KMS-11 (cell line): ENCODE measurements around the gene LAMTOR5.

Experiments used
- H2AFZ ChIP-seq: fragments of 200-600 bp; sonication (generic); 2 replicates; pipeline ENCODE4 v1.6.1; 2016; ENCODE audit warnings: antibody characterized with exemption, mixed run types, low read depth
- H3K27ac ChIP-seq: fragments of 200-600 bp; sonication (generic); 2 replicates; pipeline ENCODE4 v1.6.1; 2016; ENCODE audit warnings: mild to moderate bottlenecking, mixed run types
- H3K27me3 ChIP-seq: fragments of 200-600 bp; sonication (generic); 2 replicates; pipeline ENCODE4 v1.6.1; 2017; ENCODE audit warnings: mild to moderate bottlenecking, low read depth, mixed run types, moderate library complexity; ENCODE audit not compliant: insufficient read depth
- H3K36me3 ChIP-seq: fragments of 200-600 bp; sonication (generic); 2 replicates; pipeline ENCODE4 v1.6.1; 2017; ENCODE audit warnings: mild to moderate bottlenecking, mixed run types; ENCODE audit not compliant: insufficient read depth
- H3K4me1 ChIP-seq: fragments of 200-600 bp; sonication (generic); 2 replicates; pipeline ENCODE4 v1.6.1; 2016; ENCODE audit warnings: mild to moderate bottlenecking, low read depth, mixed run types; ENCODE audit not compliant: poor library complexity, severe bottlenecking
- H3K4me2 ChIP-seq: fragments of 200-600 bp; sonication (generic); 2 replicates; pipeline ENCODE4 v1.7.0; 2016; ENCODE audit warnings: mild to moderate bottlenecking, mixed run types
- H3K4me3 ChIP-seq: fragments of 200-600 bp; sonication (generic); IDR thresholded peaks from 2 replicates; pipeline ENCODE4 v1.6.1; 2017; ENCODE audit warnings: low read depth, low read length, mixed read lengths; ENCODE audit not compliant: insufficient read depth
- H3K79me2 ChIP-seq: fragments of 200-600 bp; sonication (generic); 2 replicates; pipeline ENCODE4 v1.6.1; 2016; ENCODE audit warnings: low read depth, mixed run types; ENCODE audit not compliant: insufficient read depth
- H3K9ac ChIP-seq: fragments of 200-600 bp; sonication (generic); 2 replicates; pipeline ENCODE4 v1.6.1; 2016; ENCODE audit warnings: mild to moderate bottlenecking, mixed run types
- H4K20me1 ChIP-seq: fragments of 200-600 bp; sonication (generic); 2 replicates; pipeline ENCODE4 v1.6.1; 2016; ENCODE audit warnings: mild to moderate bottlenecking, mixed run types; ENCODE audit not compliant: insufficient read depth
- TF ChIP-seq, protein P1 (sequence below): fragments of 200-600 bp; sonication (generic); conservative IDR thresholded peaks from 2 replicates; pipeline ENCODE4 v1.6.1; 2017; ENCODE audit warnings: low read depth, mild to moderate bottlenecking, antibody characterized with exemption, low read length, moderate library complexity, mixed read lengths

Gene LAMTOR5

DNA sequence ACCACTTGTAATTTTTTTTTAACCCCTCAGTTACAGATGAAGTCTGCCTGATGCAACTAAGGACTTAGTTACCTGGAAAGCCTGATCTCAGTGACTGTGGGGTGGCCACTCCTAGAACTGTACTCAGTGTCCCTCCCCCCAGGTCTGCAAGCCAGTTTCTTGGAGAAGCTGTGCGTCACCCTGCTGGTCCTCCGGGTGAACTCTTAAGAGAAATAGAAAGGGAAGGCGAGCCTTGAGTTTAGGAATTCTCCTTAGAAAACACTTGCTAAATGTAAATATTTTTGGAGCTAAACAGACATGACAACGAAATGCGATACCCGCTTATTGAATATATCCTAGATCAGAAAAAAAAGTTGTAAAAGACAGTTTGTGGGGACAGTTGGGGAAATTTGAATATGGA, 17.4 kb downstream of the LAMTOR5 start:
- Histone ChIP-seq H3K4me2 (no peak overlapping the region), H3K9ac (no peak overlapping the region), H3K4me3 (no peak overlapping the region)

GRCh38 chr1:110387048-110387754, 20.3 kb downstream of the LAMTOR5 start:
- no peak overlapping the region for H3K4me3 ChIP-seq

More for the DNA sequence above, 17.4 kb downstream of the LAMTOR5 start:
- TF ChIP-seq, protein P1, sequence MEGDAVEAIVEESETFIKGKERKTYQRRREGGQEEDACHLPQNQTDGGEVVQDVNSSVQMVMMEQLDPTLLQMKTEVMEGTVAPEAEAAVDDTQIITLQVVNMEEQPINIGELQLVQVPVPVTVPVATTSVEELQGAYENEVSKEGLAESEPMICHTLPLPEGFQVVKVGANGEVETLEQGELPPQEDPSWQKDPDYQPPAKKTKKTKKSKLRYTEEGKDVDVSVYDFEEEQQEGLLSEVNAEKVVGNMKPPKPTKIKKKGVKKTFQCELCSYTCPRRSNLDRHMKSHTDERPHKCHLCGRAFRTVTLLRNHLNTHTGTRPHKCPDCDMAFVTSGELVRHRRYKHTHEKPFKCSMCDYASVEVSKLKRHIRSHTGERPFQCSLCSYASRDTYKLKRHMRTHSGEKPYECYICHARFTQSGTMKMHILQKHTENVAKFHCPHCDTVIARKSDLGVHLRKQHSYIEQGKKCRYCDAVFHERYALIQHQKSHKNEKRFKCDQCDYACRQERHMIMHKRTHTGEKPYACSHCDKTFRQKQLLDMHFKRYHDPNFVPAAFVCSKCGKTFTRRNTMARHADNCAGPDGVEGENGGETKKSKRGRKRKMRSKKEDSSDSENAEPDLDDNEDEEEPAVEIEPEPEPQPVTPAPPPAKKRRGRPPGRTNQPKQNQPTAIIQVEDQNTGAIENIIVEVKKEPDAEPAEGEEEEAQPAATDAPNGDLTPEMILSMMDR: no peak
- no peaks in the 10 kb centered on the region for H4K20me1 ChIP-seq
- H3K27me3 ChIP-seq: no peaks in the 10 kb centered on the region
- no peak overlapping the region for H3K27ac ChIP-seq
- H3K4me1 ChIP-seq: no peaks in the 10 kb centered on the region
- H2AFZ ChIP-seq: no peak overlapping the region
- H3K79me2 ChIP-seq: no peaks in the 10 kb centered on the region
- no peaks in the 10 kb centered on the region for H3K36me3 ChIP-seq

GRCh38 chr1:110385369-110385768, 22.1 kb downstream of the LAMTOR5 start:
- H4K20me1 ChIP-seq: no peaks in the 10 kb centered on the region
- no peaks in the 10 kb centered on the region for H3K79me2 ChIP-seq
- no peak overlapping the region for H3K4me2 ChIP-seq
- no peaks in the 10 kb centered on the region for H3K36me3 ChIP-seq
- H2AFZ ChIP-seq: no peak overlapping the region
- H3K9ac ChIP-seq: no peak overlapping the region
- TF ChIP-seq, protein P1: no peak
- no peak overlapping the region for H3K27ac ChIP-seq
- no peak overlapping the region for H3K4me3 ChIP-seq
- H3K4me1 ChIP-seq: no peaks in the 10 kb centered on the region
- H3K27me3 ChIP-seq: no peaks in the 10 kb centered on the region

More at GRCh38 chr1:110387048-110387754, 20.3 kb downstream of the LAMTOR5 start:
- no peak overlapping the region for H3K27ac ChIP-seq
- TF ChIP-seq, protein P1: no peak
- H2AFZ ChIP-seq: no peak overlapping the region
- H4K20me1 ChIP-seq: no peaks in the 10 kb centered on the region
- no peaks in the 10 kb centered on the region for H3K36me3 ChIP-seq
- no peaks in the 10 kb centered on the region for H3K79me2 ChIP-seq
- H3K4me1 ChIP-seq: no peaks in the 10 kb centered on the region
- no peak overlapping the region for H3K4me2 ChIP-seq
- H3K27me3 ChIP-seq: no peaks in the 10 kb centered on the region
- no peak overlapping the region for H3K9ac ChIP-seq

DNA sequence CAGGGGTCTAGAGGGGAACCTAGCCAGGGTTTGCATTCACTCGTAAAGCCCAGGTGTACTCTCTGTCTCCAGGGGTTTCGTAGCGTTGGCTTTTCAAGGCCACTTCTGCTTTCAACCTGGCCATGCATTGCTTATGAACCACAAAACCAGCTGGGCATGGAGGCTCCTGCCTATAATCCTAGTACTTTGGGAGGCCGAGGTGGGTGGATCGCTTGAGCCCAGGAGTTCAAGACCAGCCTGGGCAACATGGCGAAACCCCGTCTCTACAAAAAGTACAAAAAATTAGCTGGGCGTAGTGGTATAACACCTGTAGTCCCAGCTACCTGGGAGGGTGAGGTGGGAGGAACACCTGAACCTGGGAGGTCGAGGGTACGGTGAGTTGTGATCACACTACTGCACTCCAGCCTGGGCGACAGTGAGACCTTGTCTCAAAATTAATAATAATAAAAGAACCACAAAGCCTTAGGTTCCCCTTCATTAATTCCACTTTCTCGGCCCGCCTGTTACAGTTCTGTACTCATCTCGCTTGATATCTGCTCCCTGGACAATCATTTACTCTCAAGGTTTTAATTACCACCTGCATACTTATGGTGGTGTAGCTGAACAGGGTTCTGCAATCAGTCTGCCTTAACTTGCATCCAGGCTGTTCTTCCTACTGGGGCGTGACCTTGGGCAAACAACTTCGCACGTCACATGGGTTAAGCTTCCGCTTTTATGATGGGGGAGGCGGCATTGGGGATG, 22.7 kb downstream of the LAMTOR5 start:
- Histone ChIP-seq H2AFZ (no peak overlapping the region), H3K9ac (no peak overlapping the region), H3K27me3 (no peaks in the 10 kb centered on the region), H3K4me2 (no peak overlapping the region), H3K36me3 (no peaks in the 10 kb centered on the region), H4K20me1 (no peaks in the 10 kb centered on the region), H3K4me3 (no peak overlapping the region), H3K4me1 (no peaks in the 10 kb centered on the region), H3K79me2 (no peaks in the 10 kb centered on the region), H3K27ac (no peak overlapping the region)
- TF ChIP-seq, protein P1: no peak
